ENCODE results near the gene WNT2B. TPM values are rescaled to one million over a fixed set of nuclear protein-coding genes. Genes with fewer than 3 reads are reported as not detected.

WNT2B gene
- total and polyA plus RNA-seq, 2 of the 8 experiments (the other 6 are each of a cell fraction or from before 2014, with no cell fraction given): 0.33 to 2.0 TPM

- TF ChIP-seq CBX8 (IDR thresholded peaks at IDR 0.05; ENCODE audit: borderline replicate concordance, low read depth, low read length) (no peak), GABPA (IDR thresholded peaks at IDR 0.05; ENCODE audit: borderline replicate concordance, insufficient read depth, low read length) (no peak), EGR1 (IDR thresholded peaks at IDR 0.05; ENCODE audit: borderline replicate concordance, low read depth, low read length) (no peak), POU5F1 (IDR thresholded peaks at IDR 0.05; ENCODE audit: low read depth, low read length) (no peak), EZH2 (IDR thresholded peaks at IDR 0.05; ENCODE audit: low read depth, low read length, severe bottlenecking) (no peak)
Observed at GRCh38 chr1:112541299-112541698, 32.5 kb downstream of the WNT2B start (continued).
